ENCODE data around the gene ADARB2. TPM values are rescaled to one million over a fixed set of nuclear protein-coding genes. Genes with fewer than 3 reads are reported as not detected.

ADARB2 gene
- total and polyA plus RNA-seq, 2 donors (not counting 1 experiment from before 2014, with no cell fraction given), result not detected

DNA sequence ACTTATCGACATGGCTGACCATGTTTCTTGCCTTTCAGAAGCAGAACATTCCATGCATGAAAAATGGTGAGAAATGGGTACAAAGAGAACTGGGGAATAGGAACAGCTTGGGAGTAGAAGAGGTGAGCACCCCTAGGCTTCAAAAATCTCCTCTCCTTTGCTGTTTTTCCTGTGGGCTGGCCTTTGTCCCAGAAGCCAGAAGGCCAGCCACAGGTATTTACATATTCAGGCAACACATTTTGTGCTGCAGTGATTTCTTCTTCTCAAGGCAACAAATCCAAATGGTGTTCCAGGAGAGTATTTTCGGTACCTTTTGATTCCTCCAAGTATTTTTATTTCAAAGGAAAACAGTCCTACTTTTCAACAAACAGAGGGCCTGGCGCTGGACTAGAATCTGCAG lies 31.1 kb downstream of the ADARB2 start:
- Histone ChIP-seq H3K79me2 (ENCODE audit: control insufficient read depth, insufficient read depth, low read length) (no peaks in the 10 kb centered on the region), H4K20me1 (ENCODE audit: control insufficient read depth, extremely low read depth, insufficient read depth, low read length) (no peaks in the 10 kb centered on the region), H3K27me3 (ENCODE audit: control insufficient read depth, insufficient read depth, low read length) (no peaks in the 10 kb centered on the region), H3K27ac (ENCODE audit: insufficient read depth, low read length) (no peak overlapping the region), H2AFZ (ENCODE audit: low read length) (no peak overlapping the region), H3K36me3 (ENCODE audit: control insufficient read depth, insufficient read depth, low read length) (no peaks in the 10 kb centered on the region), H3K4me3 (replicated peaks in 1 of 4; ENCODE audit: control extremely low read depth in 1 of 4, insufficient read depth in 1 of 4, low read depth in 3 of 4, low read length in 4 of 4) (no peak overlapping the region), H3K4me2 (ENCODE audit: extremely low read depth, insufficient read depth, low read length) (no peak overlapping the region), H3K9me3 (ENCODE audit: control insufficient read depth, insufficient read depth, low read depth, low read length) (no peaks in the 10 kb centered on the region), H3K4me1 (ENCODE audit: control insufficient read depth, extremely low read depth, insufficient read depth, low read length) (no peaks in the 10 kb centered on the region), H3K9ac (ENCODE audit: insufficient read depth, low read length) (no peak overlapping the region)
- DNase-seq (ENCODE audit: low read depth in 2 of 2), result no peak
- TF ChIP-seq EZH2 (IDR thresholded peaks at IDR 0.05; ENCODE audit: low read length, missing control alignments), result no peak
- TF ChIP-seq, protein P1, sequence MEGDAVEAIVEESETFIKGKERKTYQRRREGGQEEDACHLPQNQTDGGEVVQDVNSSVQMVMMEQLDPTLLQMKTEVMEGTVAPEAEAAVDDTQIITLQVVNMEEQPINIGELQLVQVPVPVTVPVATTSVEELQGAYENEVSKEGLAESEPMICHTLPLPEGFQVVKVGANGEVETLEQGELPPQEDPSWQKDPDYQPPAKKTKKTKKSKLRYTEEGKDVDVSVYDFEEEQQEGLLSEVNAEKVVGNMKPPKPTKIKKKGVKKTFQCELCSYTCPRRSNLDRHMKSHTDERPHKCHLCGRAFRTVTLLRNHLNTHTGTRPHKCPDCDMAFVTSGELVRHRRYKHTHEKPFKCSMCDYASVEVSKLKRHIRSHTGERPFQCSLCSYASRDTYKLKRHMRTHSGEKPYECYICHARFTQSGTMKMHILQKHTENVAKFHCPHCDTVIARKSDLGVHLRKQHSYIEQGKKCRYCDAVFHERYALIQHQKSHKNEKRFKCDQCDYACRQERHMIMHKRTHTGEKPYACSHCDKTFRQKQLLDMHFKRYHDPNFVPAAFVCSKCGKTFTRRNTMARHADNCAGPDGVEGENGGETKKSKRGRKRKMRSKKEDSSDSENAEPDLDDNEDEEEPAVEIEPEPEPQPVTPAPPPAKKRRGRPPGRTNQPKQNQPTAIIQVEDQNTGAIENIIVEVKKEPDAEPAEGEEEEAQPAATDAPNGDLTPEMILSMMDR (conservative IDR thresholded peaks at IDR 0.05 in 1 of 2, IDR thresholded peaks at IDR 0.05 in 1 of 2; ENCODE audit: low read depth in 1 of 2, low read length in 2 of 2), result no peak

DNA sequence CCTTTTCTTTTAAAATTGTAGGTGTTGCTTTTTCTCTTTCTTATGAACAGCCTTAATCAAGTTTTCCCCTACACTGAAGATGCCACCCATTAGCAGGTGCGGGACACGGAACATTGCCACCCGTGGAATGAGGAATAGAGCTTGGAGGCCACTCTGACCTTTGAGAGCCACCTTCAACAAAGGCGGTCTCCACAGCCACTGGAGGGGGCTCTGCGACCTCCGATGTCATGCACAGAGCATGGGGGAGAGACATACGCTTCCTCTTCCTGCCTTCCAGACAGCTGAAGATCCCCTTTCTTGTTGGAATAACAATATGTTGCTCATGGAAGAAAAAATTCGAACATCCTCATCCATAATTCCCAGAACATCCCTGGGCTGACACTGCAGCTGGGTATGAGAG lies 39.1 kb downstream of the ADARB2 start:
- Histone ChIP-seq H3K9me3 (ENCODE audit: control insufficient read depth, insufficient read depth, low read depth, low read length) (peaks cover 3% of the 10 kb centered on the region), H3K4me1 (ENCODE audit: control insufficient read depth, extremely low read depth, insufficient read depth, low read length) (no peaks in the 10 kb centered on the region), H3K27me3 (ENCODE audit: control insufficient read depth, insufficient read depth, low read length) (no peaks in the 10 kb centered on the region), H3K9ac (ENCODE audit: insufficient read depth, low read length) (no peak overlapping the region), H4K20me1 (ENCODE audit: control insufficient read depth, extremely low read depth, insufficient read depth, low read length) (no peaks in the 10 kb centered on the region), H3K36me3 (ENCODE audit: control insufficient read depth, insufficient read depth, low read length) (no peaks in the 10 kb centered on the region), H3K4me3 (replicated peaks in 1 of 4; ENCODE audit: control extremely low read depth in 1 of 4, insufficient read depth in 1 of 4, low read depth in 3 of 4, low read length in 4 of 4) (no peak overlapping the region), H3K79me2 (ENCODE audit: control insufficient read depth, insufficient read depth, low read length) (no peaks in the 10 kb centered on the region), H3K27ac (ENCODE audit: insufficient read depth, low read length) (no peak overlapping the region), H2AFZ (ENCODE audit: low read length) (no peak overlapping the region), H3K4me2 (ENCODE audit: extremely low read depth, insufficient read depth, low read length) (no peak overlapping the region)
- no peak for DNase-seq (ENCODE audit: low read depth in 2 of 2)
- TF ChIP-seq EZH2 (IDR thresholded peaks at IDR 0.05; ENCODE audit: low read length, missing control alignments), result no peak
- TF ChIP-seq, protein P1 (conservative IDR thresholded peaks at IDR 0.05 in 1 of 2, IDR thresholded peaks at IDR 0.05 in 1 of 2; ENCODE audit: low read depth in 1 of 2, low read length in 2 of 2), result no peak

DNA sequence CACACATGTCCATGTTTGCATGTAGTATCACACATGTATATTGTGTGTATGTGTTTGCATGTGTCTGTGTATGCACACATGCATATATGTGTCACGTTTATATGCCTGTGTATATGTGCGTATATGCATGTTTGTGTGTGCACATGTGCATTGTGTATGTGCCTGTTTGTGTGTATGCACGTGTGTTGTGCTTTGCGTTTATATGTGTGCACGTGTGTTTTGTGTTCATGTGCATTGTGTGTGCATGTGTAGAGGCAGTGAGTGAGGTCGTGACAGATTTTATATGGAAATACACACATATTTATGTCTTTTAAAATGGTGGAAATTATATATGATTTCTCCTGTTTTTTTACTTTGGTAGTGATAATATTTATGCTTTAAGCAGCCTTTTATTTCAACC lies 41.2 kb downstream of the ADARB2 start:
- Histone ChIP-seq H3K9me3 (ENCODE audit: control insufficient read depth, insufficient read depth, low read depth, low read length) (peaks cover 3% of the 10 kb centered on the region), H3K36me3 (ENCODE audit: control insufficient read depth, insufficient read depth, low read length) (no peaks in the 10 kb centered on the region), H4K20me1 (ENCODE audit: control insufficient read depth, extremely low read depth, insufficient read depth, low read length) (no peaks in the 10 kb centered on the region), H3K4me1 (ENCODE audit: control insufficient read depth, extremely low read depth, insufficient read depth, low read length) (no peaks in the 10 kb centered on the region), H3K27ac (ENCODE audit: insufficient read depth, low read length) (no peak overlapping the region), H3K27me3 (ENCODE audit: control insufficient read depth, insufficient read depth, low read length) (no peaks in the 10 kb centered on the region), H2AFZ (ENCODE audit: low read length) (no peak overlapping the region), H3K4me2 (ENCODE audit: extremely low read depth, insufficient read depth, low read length) (no peak overlapping the region), H3K4me3 (replicated peaks in 1 of 4; ENCODE audit: control extremely low read depth in 1 of 4, insufficient read depth in 1 of 4, low read depth in 3 of 4, low read length in 4 of 4) (no peak overlapping the region), H3K79me2 (ENCODE audit: control insufficient read depth, insufficient read depth, low read length) (no peaks in the 10 kb centered on the region), H3K9ac (ENCODE audit: insufficient read depth, low read length) (no peak overlapping the region)
- TF ChIP-seq, protein P1 (conservative IDR thresholded peaks at IDR 0.05 in 1 of 2, IDR thresholded peaks at IDR 0.05 in 1 of 2; ENCODE audit: low read depth in 1 of 2, low read length in 2 of 2), result no peak
- no peak for TF ChIP-seq EZH2 (IDR thresholded peaks at IDR 0.05; ENCODE audit: low read length, missing control alignments)
- DNase-seq (ENCODE audit: low read depth in 2 of 2), result no peak
